Loucy (cell line): ENCODE data around the gene TSPEAR.

Experiments
- H2AFZ ChIP-seq: fragments of 200-600 bp; sonication (generic); 2 replicates; pipeline ENCODE4 v1.6.0; 2016; ENCODE audit warnings: antibody characterized with exemption, mild to moderate bottlenecking, low read length, moderate library complexity
- H3F3A ChIP-seq: fragments of 200-600 bp; 2 replicates; pipeline ENCODE4 v1.6.0; 2016; ENCODE audit warnings: antibody characterized with exemption, low read depth, mild to moderate bottlenecking
- H3K27me3 ChIP-seq: fragments of 200-600 bp; sonication (generic); 2 replicates; pipeline ENCODE4 v1.6.1; 2014; ENCODE audit warnings: low read length, mild to moderate bottlenecking; ENCODE audit not compliant: insufficient read depth, poor library complexity, severe bottlenecking
- H3K36me3 ChIP-seq: fragments of 200-600 bp; sonication (generic); 2 replicates; pipeline ENCODE4 v1.6.1; 2016; ENCODE audit warnings: low read length; ENCODE audit not compliant: insufficient read depth
- H3K4me1 ChIP-seq: fragments of 200-600 bp; sonication (generic); 2 replicates; pipeline ENCODE4 v1.5.1; 2014; ENCODE audit warnings: low read length, mild to moderate bottlenecking; ENCODE audit not compliant: insufficient read depth, poor library complexity, severe bottlenecking
- H3K4me2 ChIP-seq: fragments of 200-600 bp; sonication (generic); 2 replicates; pipeline ENCODE4 v1.6.0; 2014; ENCODE audit warnings: antibody characterized with exemption, low read length, low read depth, mild to moderate bottlenecking; ENCODE audit not compliant: poor library complexity, severe bottlenecking
- H3K4me3 ChIP-seq: fragments of 200-600 bp; sonication (generic); 2 replicates; pipeline ENCODE4 v1.5.1; 2014; ENCODE audit warnings: low read length, mild to moderate bottlenecking, mixed read lengths; ENCODE audit not compliant: poor library complexity, severe bottlenecking
- H3K79me2 ChIP-seq: fragments of 200-600 bp; sonication (generic); 2 replicates; pipeline ENCODE4 v1.6.1; 2014; ENCODE audit warnings: low read length; ENCODE audit not compliant: insufficient read depth
- H3K9ac ChIP-seq: fragments of 200-600 bp; sonication (generic); 2 replicates; pipeline ENCODE4 v1.6.0; 2014; ENCODE audit warnings: mild to moderate bottlenecking, low read depth, low read length, moderate library complexity; ENCODE audit not compliant: poor library complexity, severe bottlenecking
- H3K9me2 ChIP-seq: fragments of 200-600 bp; sonication (generic); replicated peaks from 2 replicates; pipeline ENCODE4 v1.6.1; 2016; ENCODE audit warnings: low read depth, low read length, mixed read lengths
- H3K9me3 ChIP-seq: fragments of 200-600 bp; sonication (generic); 2 replicates; pipeline ENCODE4 v1.6.1; 2014; ENCODE audit warnings: mild to moderate bottlenecking, antibody characterized with exemption, low read length, low read depth; ENCODE audit not compliant: insufficient read depth
- H4K20me1 ChIP-seq: fragments of 200-600 bp; sonication (generic); 2 replicates; pipeline ENCODE4 v1.6.0; 2014; ENCODE audit warnings: antibody characterized with exemption, low read length, mild to moderate bottlenecking; ENCODE audit not compliant: insufficient read depth, poor library complexity, severe bottlenecking
- CTCF ChIP-seq: fragments of 200-600 bp; sonication (generic); conservative IDR thresholded peaks from 2 replicates; pipeline ENCODE4 v1.5.1; 2014; ENCODE audit warnings: mild to moderate bottlenecking, antibody characterized with exemption, low read length
- EZH2phosphoT487 ChIP-seq: fragments of 200-600 bp; IDR thresholded peaks from 2 replicates; pipeline ENCODE4 v1.6.1; 2018; ENCODE audit warnings: antibody characterized with exemption, mild to moderate bottlenecking, moderate library complexity, borderline replicate concordance

Gene TSPEAR

DNA sequence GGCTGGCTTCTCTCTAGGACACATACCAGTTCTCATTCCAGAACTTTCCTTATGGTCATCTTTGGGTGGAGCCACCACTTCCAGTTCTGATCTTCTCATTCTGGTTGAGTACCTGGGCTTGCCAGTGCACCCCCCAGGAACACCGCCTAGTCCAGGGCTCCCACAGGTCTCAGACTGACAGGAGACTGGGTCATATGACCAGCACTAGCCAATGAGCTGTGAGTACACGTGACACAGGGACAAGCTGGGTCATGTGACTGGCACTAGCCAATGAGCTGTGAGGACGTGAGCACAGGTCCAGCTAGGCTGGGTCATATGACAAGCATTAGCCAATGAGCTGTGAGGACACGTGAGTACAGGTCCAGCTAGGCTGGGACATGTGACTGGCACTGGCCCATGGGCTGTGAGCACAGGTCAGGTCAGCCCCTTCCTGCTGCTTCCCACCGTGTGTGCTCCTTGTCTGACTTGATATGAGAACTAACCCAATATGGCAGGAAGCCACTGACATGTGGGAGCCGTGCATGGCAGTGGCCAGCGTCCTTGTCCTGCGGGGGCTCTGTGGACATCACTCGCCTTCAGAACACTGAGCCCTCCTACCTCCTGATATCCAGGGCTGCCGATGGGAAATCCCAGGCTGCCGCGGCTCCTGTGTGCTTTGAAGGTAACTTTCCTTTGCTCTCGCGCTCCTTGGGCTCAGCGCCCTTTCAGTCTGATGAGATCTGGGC lies 194.0 kb downstream of the TSPEAR start:
- H3K4me2 ChIP-seq = no peak overlapping the region
- H3K9me2 ChIP-seq = no peaks in the 10 kb centered on the region
- no peaks in the 10 kb centered on the region for H3K4me1 ChIP-seq
- TF ChIP-seq EZH2phosphoT487 (no peak), CTCF (no peak)
- no peak overlapping the region for H2AFZ ChIP-seq
- H3K27me3 ChIP-seq = no peaks in the 10 kb centered on the region
- H4K20me1 ChIP-seq = no peaks in the 10 kb centered on the region
- no peaks in the 10 kb centered on the region for H3F3A ChIP-seq
- no peaks in the 10 kb centered on the region for H3K36me3 ChIP-seq
- H3K4me3 ChIP-seq = no peak overlapping the region
- no peak overlapping the region for H3K9ac ChIP-seq
- no peaks in the 10 kb centered on the region; the same call in 1 of the 2 replicates for H3K9me3 ChIP-seq
- H3K79me2 ChIP-seq = no peaks in the 10 kb centered on the region

- Histone ChIP-seq H3K9me2 (no peaks in the 10 kb centered on the region), H3K4me1 (no peaks in the 10 kb centered on the region), H3K9ac (no peak overlapping the region), H4K20me1 (no peaks in the 10 kb centered on the region), H3K9me3 (no peaks in the 10 kb centered on the region; the same call in 1 of the 2 replicates), H3K79me2 (no peaks in the 10 kb centered on the region), H3K4me3 (no peak overlapping the region), H3K27me3 (no peaks in the 10 kb centered on the region), H3K4me2 (no peak overlapping the region), H3F3A (no peaks in the 10 kb centered on the region), H3K36me3 (no peaks in the 10 kb centered on the region), H2AFZ (no peak overlapping the region)
- TF ChIP-seq EZH2phosphoT487 (no peak), CTCF (no peak)
Measured at GRCh38 chr21:44516828-44517174, 194.6 kb downstream of the TSPEAR start.

DNA sequence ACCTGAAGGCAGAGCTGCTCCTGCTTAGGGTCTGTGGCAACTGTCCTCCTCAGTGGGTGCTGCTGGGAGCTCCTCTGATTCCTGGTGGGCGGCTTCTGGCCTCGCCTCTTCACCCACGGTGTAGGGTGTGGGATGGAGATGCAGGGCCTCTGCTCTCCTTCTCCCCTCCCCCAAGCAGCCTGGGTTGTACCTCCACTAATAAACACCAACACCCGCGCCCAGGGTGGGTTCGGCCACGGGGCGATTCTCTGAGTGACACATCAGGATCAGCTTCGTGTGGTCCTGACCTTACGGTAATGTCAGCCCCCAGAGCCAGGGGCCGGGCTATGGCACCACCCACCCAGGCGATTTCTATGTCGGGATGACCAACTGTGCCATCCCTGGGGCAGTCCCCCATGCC lies 195.0 kb downstream of the TSPEAR start:
- no peaks in the 10 kb centered on the region for H3K79me2 ChIP-seq
- no peaks in the 10 kb centered on the region for H3K9me2 ChIP-seq
- H3K36me3 ChIP-seq = no peaks in the 10 kb centered on the region
- TF ChIP-seq CTCF = no peak
- no peak for TF ChIP-seq EZH2phosphoT487
- no peaks in the 10 kb centered on the region for H3F3A ChIP-seq
- H2AFZ ChIP-seq = no peak overlapping the region
- H3K27me3 ChIP-seq = no peaks in the 10 kb centered on the region
- H3K4me3 ChIP-seq = no peak overlapping the region
- no peaks in the 10 kb centered on the region; the same call in 1 of the 2 replicates for H3K9me3 ChIP-seq
- H4K20me1 ChIP-seq = no peaks in the 10 kb centered on the region
- H3K9ac ChIP-seq = no peak overlapping the region
- H3K4me1 ChIP-seq = no peaks in the 10 kb centered on the region
- H3K4me2 ChIP-seq = no peak overlapping the region
